HG03196 (cell line): ENCODE results near the gene CDC42EP1.
"Not testable (repeated sequence)": the region's sequence is repeated elsewhere in the genome, so short reads cannot be mapped to it uniquely, and the experiment has no call there.

Source experiments
- ATAC-seq: cut with Tn5 transposase; IDR thresholded peaks from one replicate; pipeline ENCODE4 v1.9.1; 2021; ENCODE audit not compliant: unreplicated experiment

Gene CDC42EP1

DNA sequence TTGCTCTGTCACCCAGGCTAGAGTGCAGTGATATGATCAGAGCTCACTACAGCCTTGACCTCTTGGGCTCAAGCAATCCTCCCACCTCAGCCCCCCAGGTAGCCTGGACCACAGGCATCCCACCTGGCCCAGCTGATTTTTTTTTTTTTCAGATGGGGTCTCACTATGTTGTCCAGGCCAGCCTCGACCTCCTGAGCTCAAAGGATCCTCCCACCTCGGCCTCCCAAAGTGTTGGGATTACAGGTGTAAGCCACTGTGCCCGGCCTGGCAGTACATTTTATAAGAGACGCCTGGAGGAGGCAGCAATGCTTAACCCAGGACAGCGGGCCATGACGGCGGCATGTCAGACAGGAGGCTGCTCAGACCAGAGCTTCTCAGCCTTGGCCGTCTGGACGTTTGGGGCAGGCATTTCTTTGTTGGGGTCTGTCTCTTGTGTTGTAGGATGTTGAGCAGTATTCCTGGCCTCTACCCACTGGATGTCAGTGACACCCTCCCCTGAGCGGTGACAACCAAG is 15.3 kb downstream of the CDC42EP1 start:
- ATAC-seq, result no peak

DNA sequence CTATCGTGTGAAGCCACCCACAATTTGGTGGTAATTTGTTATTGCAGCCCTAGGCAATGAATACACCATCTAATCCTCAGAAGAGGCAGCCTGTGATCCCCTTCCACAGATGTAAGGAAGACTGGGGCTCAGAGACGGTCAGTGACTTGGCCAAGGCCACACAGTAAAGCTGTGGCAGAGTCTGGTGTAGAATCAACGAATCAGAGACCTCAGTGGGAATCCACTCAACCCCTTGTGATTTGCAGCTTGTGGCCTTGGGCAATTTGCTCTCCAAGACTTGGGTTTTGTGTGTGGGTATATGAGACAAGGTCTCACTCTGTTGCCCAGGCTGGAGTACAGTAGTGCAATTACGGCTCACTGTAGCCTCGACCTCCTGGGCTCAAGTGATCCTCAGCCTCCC is 17.7 kb downstream of the CDC42EP1 start:
- no peak for ATAC-seq

DNA sequence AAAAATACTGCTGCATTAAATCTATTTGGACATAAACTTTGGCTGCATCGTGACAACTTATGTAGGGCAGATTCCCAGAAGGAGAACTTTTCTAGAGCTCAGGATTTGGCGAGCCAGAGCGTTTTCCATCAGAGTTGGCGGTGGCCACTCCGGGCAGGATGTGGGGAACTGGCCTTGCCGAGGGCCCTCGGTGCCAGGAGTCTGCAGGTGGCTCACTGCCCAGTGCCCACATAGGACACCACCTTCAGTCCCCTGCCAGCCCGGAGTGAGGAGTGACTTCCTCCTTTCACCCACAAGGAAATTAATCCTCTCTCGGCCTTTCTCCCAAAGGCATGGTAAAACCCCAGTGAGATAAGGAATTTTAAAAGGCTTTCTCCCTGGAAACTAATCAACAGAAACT is 21.2 kb downstream of the CDC42EP1 start:
- ATAC-seq, result no peak

DNA sequence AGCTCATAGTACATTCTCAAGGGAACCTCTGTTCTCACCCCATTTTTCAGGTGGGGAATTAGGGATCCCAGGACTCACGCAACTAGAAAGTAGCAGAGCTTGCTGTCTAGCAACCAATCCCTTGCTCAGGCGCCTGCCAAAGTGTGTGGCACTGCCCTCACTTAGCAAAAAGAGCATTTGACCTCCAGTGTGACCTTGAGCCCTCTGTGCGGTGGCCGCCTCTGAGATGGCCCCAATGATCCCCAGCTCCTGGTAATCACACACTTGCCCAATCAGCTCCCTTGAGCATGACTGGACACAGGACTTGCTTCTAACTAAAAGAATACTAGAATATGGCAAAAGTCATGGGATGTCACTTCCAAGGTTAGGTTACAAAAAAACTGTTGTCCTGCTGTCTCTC is 22.2 kb downstream of the CDC42EP1 start:
- ATAC-seq, result no peak

DNA sequence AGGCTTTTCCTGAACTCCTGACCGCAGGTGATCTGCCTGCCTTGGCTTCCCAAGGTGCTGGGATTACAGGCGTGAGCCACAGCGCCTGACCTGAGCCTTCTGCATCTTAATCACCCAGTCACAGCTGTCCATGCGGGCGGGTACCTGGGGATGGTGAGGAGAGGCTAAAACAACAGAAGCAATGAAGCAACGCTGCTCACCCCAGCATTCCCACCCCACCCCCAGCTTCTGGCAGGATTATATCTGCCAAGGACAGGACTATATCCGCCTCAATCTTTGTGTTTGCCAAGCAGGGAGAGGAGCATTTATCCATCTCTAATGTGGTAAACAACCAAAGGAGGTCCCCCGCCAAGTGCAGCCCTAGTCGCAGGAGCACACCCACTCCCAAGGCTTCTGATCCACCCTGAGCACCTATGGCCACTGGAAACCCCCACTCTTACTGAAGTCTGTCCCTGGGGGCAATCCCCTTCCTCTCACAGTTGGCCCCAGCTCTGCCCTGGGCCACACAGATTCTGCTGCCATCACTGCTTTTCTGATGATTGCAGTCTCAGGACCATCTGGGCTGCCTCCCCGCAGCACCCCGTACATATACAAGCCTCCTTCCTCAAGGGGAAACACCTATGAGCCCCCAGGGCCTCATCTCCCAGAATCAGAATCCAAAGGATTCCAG is 28.4 kb downstream of the CDC42EP1 start:
- no peak for ATAC-seq

DNA sequence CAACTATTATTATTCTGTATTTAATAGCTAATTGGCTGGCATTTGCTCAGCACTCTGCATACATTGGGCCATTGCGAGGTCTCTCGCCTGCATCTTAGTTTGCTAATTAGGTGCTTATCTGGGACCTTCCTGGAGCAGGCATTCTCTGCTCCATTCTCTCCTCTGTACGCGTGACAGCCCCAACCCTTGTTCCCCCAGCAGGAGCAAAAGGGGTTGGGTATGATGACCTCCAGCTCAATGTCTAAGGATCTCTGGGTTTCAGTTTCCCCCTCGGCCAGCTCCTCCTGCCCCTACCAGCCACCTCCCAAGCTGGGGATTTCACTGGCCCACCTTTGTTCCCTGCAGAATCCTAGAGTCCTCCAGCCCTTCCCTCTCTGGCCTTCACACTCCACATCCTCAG is 29.4 kb downstream of the CDC42EP1 start:
- ATAC-seq, result no peak

DNA sequence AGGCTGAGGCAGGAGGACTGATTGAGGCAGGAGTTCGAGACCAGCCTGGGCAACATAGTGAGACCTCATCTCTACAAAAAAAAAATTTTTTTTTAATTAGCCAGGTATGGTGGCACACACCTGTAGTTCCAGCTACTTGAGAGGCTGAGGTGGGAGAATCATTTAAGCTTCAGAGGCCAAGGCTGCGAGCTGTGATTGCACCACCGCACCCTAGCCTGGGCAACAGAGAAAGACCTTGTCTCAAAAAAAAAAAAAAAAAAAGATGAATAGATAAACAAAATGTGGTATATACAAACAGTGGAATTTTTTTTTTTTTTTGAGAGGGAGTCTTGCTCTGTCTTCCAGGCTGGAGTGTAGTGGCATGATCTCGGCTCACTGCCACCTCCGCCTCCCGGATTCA is 30.8 kb downstream of the CDC42EP1 start:
- ATAC-seq, result not testable (repeated sequence)

DNA sequence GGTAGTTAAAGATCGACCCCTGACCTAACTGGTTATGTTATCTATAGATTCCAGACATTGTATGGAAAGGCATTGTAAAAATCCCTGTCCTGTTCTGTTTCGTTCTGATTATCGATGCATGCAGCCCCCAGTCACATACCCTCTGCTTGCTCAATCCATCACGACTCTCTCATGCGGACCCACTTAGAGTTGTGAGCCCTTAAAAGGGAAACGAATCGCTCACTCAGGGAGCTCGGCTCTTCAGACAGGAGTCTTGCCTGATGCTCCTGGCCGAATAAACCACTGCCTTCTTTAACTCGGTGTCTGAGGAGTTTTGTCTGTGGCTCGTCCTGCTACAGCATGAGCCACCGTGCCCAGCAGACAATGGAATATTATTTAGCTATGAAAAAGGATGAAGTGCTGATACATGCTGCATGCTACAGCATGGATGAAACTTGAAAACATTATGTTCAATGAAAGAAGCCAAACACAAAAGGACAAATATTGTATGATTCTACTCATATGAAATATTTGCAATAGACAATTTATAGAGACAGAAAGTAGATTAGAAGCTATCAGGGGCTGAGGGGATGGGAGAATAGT is 31.6 kb downstream of the CDC42EP1 start:
- no peak for ATAC-seq

DNA sequence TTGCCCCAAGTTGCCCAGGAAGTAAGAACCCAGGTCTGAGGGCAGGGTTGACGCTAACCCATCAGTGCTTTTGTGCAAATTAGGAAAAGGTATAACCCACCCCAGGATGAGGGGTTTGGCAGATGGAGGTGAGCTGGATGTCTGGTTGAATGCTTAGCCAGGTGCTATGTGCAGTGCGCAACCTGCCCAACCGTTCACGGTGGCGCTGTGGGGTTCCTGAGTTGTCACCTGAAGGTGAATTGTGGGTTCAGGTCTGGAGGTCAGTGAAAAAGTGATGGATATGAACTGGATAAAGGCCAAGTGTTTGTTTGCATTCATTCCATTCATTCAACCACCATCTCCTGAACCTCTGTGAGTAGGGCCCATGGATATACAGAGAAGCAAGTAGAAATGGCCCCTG is 34.0 kb downstream of the CDC42EP1 start:
- ATAC-seq, result no peak

DNA sequence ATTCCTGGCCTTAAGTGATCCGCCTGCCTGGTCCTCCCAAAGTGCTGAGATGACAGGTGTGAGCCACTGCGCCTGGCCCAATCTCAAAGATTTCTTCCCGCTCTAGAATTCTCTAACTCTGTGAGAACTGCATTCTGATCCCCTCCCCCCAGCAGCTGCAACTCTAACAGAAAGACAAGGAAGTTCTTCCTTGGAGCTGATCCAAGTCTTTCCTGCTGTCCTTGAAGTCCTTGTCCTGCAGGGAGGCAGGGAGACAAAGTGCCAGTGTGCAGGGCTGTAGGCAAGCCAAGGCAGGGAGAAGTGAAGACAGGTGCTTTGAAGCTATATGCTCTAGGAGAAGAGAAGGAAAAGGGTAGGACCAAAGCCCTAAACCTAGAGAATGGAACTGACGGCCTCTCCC is 38.9 kb downstream of the CDC42EP1 start:
- ATAC-seq, result no peak

DNA sequence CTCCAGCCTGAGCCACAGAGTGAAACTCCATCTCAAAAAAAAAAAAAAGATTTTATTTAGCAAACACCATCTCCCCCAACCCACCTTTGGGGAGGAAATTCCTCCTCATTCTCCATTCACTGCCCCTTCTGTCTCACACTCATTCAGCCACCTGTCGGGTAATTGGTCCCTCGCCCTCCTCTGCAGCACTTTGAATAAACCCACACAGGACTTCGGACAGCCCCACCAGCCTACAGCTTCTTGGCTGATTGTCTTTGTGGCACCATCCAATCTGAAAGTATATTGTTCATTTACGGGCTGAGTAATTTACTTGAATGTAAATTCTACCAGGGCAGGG is 40.9 kb downstream of the CDC42EP1 start:
- ATAC-seq, result no peak

DNA sequence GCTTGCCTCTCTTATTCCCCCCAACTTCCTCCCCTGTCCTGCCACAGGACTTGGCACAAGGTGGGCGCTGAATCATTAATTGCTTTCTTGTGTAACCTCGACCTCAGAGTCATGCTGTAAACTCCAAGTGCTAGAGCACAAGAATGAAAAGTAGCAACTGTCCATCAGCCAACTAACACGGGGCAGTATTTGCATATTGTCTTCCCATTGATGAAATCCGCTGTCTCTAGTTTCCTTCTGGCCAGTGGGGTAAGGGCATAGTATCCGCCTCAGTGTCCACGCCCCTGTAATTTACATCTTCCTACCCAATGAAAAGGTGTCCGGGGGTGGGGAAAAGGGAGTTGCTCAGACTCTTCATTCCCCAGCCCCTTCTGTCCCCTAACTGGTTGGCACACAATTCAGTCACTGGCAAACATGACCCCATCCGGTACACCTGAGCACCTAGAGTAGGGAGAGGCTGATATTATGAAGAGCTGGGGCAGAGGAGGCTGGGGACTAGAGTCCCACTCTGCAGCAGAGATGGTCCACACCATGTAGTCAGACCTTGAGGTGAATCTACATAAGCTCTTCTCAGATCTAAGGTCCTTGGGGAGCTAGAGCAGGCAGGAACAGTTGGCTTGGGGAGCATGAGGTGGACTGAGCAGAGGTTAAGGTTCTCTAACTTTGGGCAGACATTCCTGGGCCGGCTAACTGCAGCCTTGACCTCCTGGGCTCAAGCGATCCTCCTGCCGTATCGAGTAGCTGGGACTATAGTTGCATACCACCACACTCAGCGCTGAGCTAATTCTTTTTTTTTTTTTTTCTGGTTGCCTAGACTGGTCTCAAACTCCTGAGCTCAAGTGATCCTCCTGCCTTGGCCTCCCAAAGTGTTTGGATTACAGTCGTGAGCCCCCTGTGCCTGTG is 41.5 kb downstream of the CDC42EP1 start:
- no peak for ATAC-seq

DNA sequence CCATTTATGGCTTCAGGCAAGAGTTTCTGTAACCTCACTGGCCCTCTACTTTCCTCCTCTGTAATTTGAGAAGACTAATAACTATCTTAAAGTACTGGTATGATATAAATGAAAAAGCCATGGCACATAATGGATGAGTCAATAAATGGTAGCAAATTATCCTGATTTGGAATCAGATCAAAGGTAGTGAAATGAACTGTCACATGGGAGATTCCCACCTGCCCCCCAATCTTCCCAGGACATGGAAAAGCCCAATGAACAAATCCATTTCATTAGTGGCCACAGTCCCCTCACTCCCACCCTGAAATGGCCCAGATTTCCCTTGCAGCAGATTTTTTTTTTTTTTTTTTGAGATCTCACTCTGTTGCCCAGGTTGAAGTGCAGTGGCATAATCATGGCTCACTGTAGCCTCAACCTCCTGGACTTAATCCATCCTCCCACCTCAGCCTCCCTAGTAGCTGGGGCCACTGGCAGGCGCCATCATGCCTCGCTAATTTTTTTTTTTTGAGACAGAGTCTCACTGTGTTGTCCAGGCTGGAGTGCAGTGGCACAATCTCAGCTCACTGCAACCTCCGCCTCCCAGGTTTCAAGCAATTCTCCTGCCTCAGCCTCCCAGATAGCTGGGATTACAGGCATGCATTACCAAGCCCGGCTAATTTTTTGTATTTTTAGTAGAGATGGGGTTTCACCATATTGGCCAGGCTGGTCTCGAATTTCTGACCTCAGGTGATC is 42.4 kb downstream of the CDC42EP1 start:
- ATAC-seq, result not testable (repeated sequence)

DNA sequence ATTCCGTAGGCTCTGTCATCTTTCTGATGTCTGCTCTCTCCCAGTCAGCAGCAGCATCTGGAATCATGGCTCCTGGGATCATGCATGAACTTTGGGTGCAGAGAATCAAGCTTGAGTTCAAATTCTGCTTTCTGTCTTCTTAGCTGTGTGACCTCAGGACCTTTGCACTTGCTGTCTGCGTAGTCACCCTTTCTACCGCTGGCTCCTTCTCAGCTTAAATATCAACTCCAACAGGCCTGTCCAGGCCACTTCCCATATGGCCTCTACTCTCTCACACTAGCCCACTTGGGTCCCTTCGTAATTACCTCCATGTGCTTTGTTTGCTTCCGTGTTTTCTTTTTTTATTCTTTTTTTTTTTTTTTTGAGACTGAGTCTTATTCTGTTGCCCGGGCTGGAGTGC is 43.8 kb downstream of the CDC42EP1 start:
- ATAC-seq, result no peak

DNA sequence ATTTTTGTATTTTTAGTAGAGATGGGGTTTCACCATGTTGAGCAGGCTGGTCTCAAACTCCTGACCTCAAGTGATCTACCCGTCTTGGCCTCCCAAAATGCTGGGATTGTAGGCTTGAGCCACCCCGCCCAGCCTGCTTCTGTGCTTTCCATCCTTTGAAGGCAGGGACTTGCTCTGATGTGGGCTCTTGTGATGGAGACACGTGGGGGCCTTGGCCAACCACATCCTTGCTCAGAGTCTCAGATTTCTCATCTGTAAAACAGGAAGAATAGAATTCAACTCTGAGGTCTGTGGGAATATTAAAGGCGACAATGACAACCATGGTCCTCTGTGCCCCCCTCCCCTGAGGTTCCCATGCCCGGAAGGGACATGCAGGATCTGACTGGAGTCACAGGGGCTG is 44.6 kb downstream of the CDC42EP1 start:
- no peak for ATAC-seq

DNA sequence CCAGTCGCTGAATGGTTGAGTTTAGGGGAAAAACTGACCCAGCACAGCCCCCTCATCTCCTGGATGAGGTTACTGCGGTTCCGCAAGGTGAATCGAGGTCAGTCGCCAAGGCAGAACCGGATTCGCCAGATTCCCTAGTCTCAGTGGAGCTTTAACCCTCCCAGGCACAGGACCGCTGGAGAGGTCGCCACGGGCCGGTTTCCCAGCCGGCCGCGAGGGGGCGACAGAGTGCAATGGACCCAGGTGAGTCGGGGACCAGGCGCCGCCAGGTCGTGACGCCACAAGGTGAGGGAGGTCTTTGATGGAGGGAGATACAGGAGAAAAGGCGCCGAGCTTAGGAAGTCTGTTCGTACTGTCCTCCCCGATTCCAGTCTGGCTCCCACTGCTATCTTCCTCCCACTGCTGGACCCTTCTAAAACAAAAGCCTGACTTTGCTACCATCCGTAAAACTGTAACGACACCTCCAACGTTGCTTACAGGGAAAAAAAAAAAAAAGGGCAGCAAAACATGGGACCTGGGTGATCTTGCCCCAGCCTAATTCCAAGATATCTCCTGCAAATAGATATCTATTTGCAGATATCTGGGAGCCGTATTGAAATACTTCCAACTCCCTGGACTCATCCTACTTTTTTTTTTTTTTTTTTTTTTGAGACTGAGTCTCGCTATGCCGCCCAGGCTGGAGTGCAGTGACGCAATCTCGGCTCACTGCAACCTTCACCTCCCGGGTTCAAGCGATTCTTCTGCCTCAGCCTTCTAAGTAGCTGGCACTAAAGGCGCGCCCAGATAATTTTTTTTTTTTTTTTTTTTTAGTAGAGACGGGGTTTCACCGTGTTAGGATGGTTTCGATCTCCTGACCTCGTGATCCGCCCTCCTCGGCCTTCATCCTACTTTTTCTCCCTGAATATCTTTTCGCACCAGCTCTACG is 47.0 kb downstream of the CDC42EP1 start:
- ATAC-seq, result peak; percentile 34

DNA sequence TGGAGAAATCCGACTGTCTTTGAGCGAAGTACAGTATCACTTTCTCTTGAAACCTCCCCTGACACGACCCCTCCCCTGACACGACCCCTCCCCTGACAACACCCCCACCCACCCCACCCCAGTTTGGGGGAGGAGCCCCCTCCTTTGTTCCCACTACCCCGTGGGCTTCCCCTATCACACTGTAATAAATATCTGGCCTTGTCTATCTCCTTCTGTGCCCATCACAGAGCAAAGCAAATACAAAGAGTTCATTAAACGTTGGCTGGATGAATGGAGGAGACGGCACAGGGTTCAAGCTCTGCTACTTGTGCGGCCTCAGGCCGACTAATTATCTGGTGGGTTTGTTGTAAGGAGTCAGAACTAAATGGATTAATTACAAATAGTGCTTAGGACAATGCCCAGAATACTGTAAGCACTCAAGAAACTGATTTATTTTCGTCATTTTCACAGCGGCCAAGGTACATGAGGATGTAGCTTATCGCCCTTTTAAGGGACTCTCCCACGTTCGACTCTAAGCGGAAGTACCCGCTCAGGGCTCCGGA is 47.7 kb downstream of the CDC42EP1 start:
- ATAC-seq, result no peak

DNA sequence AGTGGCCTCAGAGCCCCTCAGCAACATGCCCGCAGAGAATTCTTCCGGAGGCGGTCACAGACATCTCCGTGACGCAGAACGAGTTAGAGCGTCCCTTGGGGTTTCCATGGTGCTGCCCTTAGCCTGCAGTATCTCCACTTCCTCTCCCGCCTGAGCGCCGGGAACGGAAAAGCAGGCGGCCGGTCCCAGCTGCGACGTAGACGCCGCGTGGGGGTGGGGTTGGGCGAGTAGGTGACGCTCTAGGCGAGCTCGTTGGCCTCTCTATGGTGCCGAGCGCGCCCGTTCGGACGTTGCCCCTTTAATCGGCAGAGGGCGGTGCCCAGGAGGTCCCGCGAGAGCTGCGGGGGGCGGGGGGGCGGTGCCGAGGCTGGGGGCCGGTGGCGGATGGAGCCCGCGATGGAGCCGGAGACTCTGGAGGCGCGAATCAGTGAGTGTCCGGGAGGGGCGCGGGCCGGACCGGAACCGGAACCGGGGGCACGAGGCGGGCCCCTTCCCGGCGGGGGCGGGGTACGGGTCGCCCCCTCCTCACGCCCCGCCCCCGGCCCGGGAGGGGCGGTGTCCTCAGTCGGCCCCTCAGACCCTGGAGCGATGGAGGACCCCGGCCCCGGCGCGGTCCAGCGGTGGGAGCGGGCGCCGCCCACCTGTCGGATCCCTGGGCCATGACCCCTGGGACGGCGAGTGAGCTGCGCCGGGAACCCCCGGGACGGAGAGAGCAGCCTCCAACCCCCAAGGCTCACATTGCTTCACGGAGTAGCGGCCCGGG is 48.4 kb downstream of the CDC42EP1 start, which contains the start of gene GGA1:
TSS of gene GGA1 (plus strand) at position 358 of the 763 bp plus-strand sequence. CDS start at position 385, 27 bp downstream.
- ATAC-seq, result peak; percentile 75
